Measurements from ENCODE around the gene HRAS.

The HRAS gene

GRCh38 chr11:506995-507726, 28.2 kb downstream of the HRAS start, which contains the start of gene RNH1:
Gene RNH1, minus strand, starts transcription at chr11:507242. Its CDS starts 5,080 bp downstream, at chr11:502162.
- DNase-seq: peak; percentile 62 to 76

GRCh38 chr11:506238-506994, 29.0 kb downstream of the HRAS start:
- DNase-seq: peak; percentile 67 to 77

DNA sequence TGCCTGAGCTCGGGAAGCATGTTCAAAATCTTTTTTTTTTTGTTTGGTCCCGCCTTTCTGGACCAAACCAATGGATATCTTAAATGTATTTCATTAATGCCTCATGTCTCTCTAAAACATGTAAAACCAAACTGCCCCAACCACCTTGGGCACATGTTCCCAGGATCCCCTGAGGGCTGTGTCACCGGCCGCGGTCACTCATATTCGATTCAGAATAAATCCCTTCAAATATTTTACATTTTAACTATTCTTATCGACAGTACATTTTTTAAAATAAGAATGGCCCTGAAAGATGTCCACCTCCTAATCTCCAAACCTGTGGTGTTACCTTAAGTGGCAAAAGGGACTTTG, 30.4 kb downstream of the HRAS start:
- no peak for DNase-seq

- no peak for DNase-seq
Measured at GRCh38 chr11:504053-504993, 31.1 kb downstream of the HRAS start.

DNA sequence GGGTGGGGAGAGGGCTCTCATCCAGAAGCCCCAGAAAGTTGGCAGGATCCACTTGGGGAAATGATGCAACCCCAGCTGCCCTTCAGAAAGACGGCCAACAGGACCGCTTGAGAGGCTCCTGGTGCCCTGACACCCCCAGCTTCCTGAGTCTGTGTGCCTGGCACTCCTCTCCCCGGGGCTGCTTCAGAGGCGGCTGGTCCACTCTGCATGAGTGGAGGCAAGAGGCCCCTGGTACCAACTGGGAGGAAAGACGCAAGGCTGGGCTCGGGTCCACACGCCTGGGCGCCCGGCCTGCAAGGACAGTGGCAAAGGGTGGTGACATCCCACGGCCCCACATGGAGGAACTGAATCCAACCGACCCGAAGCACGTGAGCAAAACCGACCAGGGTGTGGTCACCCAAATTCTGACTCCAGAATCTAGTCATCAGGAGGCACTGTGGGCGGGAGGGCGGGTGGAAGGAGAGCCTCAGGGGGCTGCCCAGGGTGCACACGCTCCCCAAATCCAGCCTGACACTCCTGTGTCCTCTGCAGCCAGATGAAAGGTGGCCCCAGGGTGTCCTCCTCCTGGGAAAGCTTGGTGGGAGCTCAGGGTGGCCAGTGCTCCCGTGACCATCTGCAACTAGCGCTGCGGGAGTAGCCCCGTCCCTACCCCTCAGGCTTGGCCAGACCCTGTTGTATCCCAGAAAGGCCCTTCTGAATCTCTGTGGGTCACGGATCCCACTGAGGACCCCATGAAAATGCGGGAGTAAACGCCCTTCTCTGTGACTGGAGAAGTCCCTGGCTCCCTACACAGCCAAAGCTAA, 32.0 kb downstream of the HRAS start:
- DNase-seq: no peak

GRCh38 chr11:502288-503178, 32.8 kb downstream of the HRAS start:
- no peak for DNase-seq

- DNase-seq: no peak
Measured at GRCh38 chr11:501683-502287, 33.6 kb downstream of the HRAS start.

DNA sequence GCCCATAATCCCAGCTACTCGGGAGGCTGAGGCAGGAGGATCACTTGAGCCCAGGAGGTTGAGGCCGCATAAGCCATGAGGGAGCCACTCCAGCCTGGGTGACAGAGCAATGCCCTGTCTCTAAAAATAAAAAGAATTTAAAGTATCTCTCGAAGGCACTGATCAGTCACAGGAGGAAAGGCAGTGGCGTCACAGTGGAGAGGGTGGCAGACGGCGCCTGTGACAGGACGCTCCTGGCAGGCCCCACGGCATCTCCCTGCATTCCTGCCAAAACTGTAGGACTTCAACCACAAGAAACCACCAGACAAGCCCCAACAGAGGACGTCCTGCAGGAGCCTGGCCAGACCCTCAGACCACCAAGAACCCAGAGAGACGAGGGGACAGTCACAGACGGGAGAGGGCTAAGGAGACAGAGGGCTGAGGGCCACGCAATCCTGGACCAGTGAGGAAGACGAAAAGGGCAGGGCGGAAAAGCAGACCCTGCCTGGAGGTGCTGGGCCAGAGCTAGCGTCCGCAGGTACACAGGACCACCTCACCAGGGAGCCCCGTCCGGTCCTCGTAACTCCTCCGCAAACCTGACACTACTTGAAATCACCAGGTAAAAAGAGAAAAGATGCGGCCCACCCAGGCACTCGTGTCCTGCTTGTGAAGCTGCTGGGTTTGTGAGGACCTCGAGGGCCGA, 34.2 kb downstream of the HRAS start:
- no peak for DNase-seq

DNA sequence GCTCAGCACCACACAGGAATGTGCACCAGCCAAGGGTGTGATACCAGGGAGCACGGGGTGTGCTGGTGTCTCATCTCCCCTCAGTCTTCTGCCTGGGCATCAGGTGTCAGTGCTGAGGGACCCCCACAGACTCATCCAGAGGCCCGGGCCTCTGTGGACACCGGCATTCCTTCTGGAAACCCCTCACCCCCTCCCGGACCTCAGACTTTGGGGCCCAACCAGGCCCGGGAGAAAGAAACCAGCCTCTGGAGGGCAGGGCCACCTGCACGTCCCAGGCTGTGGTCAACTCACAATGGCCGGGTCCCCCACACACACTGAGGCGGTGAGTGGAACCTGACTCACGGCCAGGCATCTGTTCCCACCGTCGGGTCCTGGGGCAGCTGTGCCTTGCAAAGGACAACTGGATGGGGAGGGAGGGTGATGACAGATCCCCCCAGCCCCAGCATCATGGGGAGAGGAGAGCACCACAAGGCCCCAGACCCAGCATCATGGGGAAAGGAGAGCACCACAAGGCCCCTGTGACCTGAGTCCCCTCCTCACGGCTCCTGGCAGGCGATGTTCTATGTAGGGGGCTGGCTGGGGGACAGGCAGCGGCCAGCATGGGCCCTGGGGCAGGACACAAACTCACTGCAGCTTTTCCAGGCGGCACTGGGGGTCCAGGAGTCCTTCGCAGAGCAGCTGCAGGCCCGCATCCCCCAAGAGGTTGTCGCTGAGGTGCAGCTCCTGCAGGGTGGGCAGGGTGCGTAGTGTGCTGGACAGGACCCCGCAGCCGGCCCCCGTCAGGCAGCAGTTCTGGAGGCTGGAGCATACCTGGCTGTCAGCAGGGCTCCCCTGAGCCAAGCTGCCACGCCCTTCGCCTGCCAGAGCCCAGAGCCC, 35.9 kb downstream of the HRAS start:
- no peak for DNase-seq

DNA sequence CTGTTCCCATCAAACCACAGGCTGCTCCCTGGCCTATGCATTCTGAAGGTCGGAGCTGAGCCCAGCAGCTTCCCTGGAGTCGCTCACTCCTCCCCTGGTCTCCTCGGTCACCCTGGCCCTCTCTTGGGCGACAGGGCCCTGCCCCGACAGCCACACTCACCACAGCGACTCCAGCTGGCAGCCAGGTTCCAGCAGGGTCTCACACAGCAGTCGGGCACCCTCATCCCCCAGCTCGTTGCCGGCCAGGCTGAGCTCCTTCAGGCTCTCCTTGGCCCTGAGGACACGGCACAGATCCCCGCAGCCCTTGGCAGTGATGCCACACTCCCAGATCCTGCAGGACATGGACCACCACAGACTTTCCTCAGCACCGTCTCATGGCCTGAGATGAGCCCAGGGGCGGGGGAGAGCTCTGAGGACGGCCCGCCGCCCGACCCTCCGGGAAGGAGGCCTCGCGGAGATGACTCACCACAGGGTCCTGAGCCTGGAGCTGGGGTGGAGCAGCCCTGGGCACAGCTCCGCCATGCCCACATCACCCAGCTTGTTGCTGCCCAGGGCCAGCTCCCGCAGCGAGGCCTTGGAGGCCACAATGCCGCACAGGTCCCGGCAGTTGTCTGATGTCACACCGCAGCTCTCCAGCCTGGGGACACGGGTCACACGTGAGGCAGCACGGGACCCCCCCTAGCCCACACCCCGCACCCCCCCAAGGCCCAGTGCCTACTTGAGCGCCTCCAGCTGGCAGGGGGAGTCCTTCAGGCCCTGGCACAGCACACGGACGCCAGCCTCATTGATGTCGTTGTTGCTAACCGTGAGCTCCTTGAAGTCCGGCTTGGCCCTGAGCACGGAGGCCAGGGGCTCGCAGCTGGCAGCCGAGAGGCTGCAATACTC, 36.8 kb downstream of the HRAS start:
- DNase-seq: no peak

- no peak for DNase-seq
Measured at GRCh38 chr11:497565-498296, 37.6 kb downstream of the HRAS start.

- no peak for DNase-seq
Measured at GRCh38 chr11:496834-497564, 38.4 kb downstream of the HRAS start.

DNA sequence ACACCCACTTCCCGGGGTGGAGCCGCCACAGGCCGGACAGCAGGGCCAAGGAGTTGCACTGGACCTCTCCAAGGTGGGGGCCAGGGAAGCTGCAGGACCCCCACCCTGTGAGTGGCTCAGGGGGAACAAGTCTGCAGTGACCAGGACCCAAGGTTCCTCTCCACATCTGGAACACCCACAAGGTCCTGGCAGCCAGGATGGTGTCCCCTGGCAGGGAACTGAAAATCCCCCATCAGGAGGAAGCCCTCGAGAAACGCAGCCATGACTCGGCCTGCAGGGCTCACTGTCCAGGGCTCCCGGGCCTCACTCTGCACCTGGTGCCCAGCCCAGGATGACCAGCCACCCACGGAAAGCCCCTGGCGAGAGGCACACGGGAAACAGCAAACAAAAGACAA, 39.8 kb downstream of the HRAS start:
- no peak for DNase-seq

DNA sequence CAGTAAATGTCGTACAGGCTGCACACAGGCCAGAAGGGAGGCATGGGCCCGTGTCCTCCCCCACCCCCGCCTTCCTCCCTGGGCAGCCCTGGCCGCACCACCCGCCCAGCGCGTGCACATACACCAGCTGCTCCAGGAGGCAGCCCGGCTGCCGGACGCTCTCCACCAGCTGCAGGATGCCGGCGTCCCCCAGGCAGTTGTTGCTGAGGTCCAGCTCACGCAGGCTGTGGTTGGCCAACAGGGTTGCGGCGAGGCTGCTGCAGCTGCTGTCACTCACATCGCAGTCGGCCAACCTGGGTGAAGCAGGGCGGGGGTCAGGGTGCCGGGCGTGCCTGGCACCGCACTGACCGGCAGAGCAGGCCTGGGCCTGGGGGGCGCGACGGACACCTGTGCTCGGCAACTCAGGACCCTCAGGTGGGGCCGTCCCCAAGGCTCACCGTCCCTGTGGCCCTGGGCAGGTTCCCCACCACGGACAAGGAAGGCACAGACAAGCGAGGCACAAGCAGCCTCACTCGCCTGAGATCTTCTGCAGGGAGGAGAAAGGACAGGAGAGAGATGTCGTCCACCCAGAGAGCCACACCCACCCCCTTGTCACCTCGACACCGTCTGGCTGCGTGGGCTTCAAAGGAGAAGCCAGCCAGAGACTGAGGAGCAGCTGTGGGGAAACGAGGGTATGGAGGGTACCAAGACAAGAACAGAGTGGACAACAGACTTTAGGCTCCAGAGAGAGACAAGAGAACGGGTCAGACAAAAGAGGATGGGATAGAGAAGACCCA, 40.4 kb downstream of the HRAS start:
- DNase-seq: peak; percentile 53 to 82

DNA sequence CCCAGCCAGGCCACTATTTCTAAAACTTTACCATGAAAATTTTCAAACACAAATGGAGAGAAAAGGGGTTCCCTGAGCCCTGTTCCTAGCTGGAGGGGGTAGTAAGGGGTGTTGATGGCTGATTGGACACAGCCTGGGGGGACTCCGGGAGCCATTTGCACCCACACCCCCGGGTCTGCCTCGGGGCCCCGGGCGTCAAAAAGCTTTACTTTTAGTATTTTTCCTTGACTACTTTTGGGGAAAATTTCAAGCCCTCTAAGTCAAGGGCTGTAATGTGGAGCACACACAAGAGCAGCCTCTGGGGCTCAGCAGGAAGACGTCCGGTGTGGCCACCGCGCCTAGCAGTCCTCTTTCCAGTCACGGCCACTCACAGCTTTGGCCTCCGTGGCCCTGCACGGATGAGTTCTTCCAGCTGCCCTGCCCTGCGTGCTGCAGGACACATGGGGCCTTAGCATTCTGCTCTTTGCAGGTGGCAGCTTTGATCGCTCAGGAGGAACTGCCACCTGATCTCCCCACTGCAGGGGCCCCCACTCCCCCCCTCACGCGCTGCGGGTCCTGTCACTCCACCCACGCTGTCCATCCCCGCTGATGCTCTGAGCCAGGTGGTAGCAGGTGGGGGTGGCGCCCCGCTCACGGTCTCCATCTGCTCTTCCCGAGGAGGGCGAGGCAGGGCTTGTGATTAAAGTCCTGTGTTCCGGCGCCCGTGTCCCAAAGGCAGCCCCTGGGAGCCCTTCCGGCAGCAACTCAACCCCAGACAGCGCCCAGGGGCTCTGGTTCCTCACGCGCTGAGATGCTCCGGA, 42.7 kb downstream of the HRAS start:
- peak in 1 of 2 experiments; percentile 6 for DNase-seq

All from SHP77 (cell line).